HEK293 (cell line): Measurements from ENCODE around the gene SPEF1.
A peak's percentile ranks its signal among the peaks of the same experiment; 100 is the strongest.

Source experiments
- GLIS2 ChIP-seq: fragments of 450-650 bp; formaldehyde crosslinking; IDR thresholded peaks from 2 replicates; pipeline ENCODE4 v1.5.1; 2016; ENCODE audit warnings: missing biosample characterization, missing genetic modification characterization
- KLF10 ChIP-seq: fragments of 450-650 bp; IDR thresholded peaks from 2 replicates; pipeline ENCODE4 v1.5.1; 2018; ENCODE audit warnings: missing biosample characterization, mild to moderate bottlenecking, missing genetic modification characterization
- KLF16 ChIP-seq: fragments of 450-650 bp; formaldehyde crosslinking; IDR thresholded peaks from 2 replicates; pipeline ENCODE4 v1.5.1; 2017; ENCODE audit warnings: missing biosample characterization, missing genetic modification characterization
- PRDM1 ChIP-seq: fragments of 450-650 bp; formaldehyde crosslinking; IDR thresholded peaks from 2 replicates; pipeline ENCODE4; 2016; ENCODE audit warnings: missing biosample characterization, missing genetic modification characterization
- SP2 ChIP-seq: fragments of 450-650 bp; formaldehyde crosslinking; IDR thresholded peaks from 2 replicates; pipeline ENCODE4 v1.5.1; 2016; ENCODE audit warnings: missing biosample characterization, missing genetic modification characterization
- ZBTB20 ChIP-seq: fragments of 450-650 bp; formaldehyde crosslinking; IDR thresholded peaks from 2 replicates; pipeline ENCODE4 v1.5.1; 2016; ENCODE audit warnings: missing biosample characterization, missing genetic modification characterization
- ZFP41 ChIP-seq: fragments of 450-650 bp; formaldehyde crosslinking; IDR thresholded peaks from 2 replicates; pipeline ENCODE4 v1.5.1; 2016; ENCODE audit warnings: missing biosample characterization, missing genetic modification characterization, borderline replicate concordance
- ZNF114 ChIP-seq: fragments of 450-650 bp; formaldehyde crosslinking; IDR thresholded peaks from 2 replicates; pipeline ENCODE4 v1.5.0; 2017; ENCODE audit warnings: missing biosample characterization, missing genetic modification characterization
- ZNF19 ChIP-seq: fragments of 450-650 bp; formaldehyde crosslinking; IDR thresholded peaks from 2 replicates; pipeline ENCODE4; 2016; ENCODE audit warnings: missing biosample characterization, missing genetic modification characterization, low read depth
- ZNF24 ChIP-seq: fragments of 450-650 bp; formaldehyde crosslinking; IDR thresholded peaks from 2 replicates; pipeline ENCODE4 v1.5.1; 2016; ENCODE audit warnings: missing biosample characterization, missing genetic modification characterization
- ZNF335 ChIP-seq: fragments of 450-650 bp; formaldehyde crosslinking; conservative IDR thresholded peaks from 2 replicates; pipeline ENCODE4 v1.5.1; 2016; ENCODE audit warnings: missing biosample characterization, missing genetic modification characterization
- ZNF354C ChIP-seq: fragments of 450-650 bp; formaldehyde crosslinking; IDR thresholded peaks from 2 replicates; pipeline ENCODE4 v1.5.1; 2016; ENCODE audit warnings: missing biosample characterization, missing genetic modification characterization, low read depth, borderline replicate concordance
- ZNF366 ChIP-seq: fragments of 450-650 bp; formaldehyde crosslinking; conservative IDR thresholded peaks from 2 replicates; pipeline ENCODE4 v1.5.1; 2016; ENCODE audit warnings: missing biosample characterization, missing genetic modification characterization
- ZNF521 ChIP-seq: fragments of 450-650 bp; formaldehyde crosslinking; IDR thresholded peaks from 2 replicates; pipeline ENCODE4 v1.5.1; 2017; ENCODE audit warnings: missing biosample characterization, mild to moderate bottlenecking, missing genetic modification characterization
- ZNF530 ChIP-seq: fragments of 450-650 bp; formaldehyde crosslinking; IDR thresholded peaks from 2 replicates; pipeline ENCODE4 v1.5.1; 2016; ENCODE audit warnings: low read depth, missing biosample characterization, missing genetic modification characterization
- ZNF549 ChIP-seq: fragments of 450-650 bp; IDR thresholded peaks from 2 replicates; pipeline ENCODE4 v1.5.1; 2018; ENCODE audit warnings: missing biosample characterization, missing genetic modification characterization, mild to moderate bottlenecking, inconsistent platforms, moderate library complexity
- ZNF558 ChIP-seq: fragments of 450-650 bp; formaldehyde crosslinking; IDR thresholded peaks from 2 replicates; pipeline ENCODE4 v1.5.1; 2016; ENCODE audit warnings: missing biosample characterization, missing genetic modification characterization
- ZNF585B ChIP-seq: fragments of 450-650 bp; formaldehyde crosslinking; IDR thresholded peaks from 2 replicates; pipeline ENCODE4 v1.5.1; 2016; ENCODE audit warnings: missing biosample characterization, missing genetic modification characterization
- ZNF610 ChIP-seq: fragments of 450-650 bp; formaldehyde crosslinking; IDR thresholded peaks from 2 replicates; pipeline ENCODE4 v1.5.1; 2016; ENCODE audit warnings: missing biosample characterization, missing genetic modification characterization, borderline replicate concordance
- ZNF664 ChIP-seq: fragments of 450-650 bp; formaldehyde crosslinking; IDR thresholded peaks from 2 replicates; pipeline ENCODE4 v1.5.1; 2016; ENCODE audit warnings: missing biosample characterization, missing genetic modification characterization
- ZNF677 ChIP-seq: fragments of 450-650 bp; IDR thresholded peaks from 2 replicates; pipeline ENCODE4 v1.5.0; 2018; ENCODE audit warnings: missing biosample characterization, mild to moderate bottlenecking, missing genetic modification characterization, moderate library complexity
- ZNF768 ChIP-seq: fragments of 450-650 bp; formaldehyde crosslinking; IDR thresholded peaks from 2 replicates; pipeline ENCODE4 v1.5.1; 2018; ENCODE audit warnings: missing biosample characterization, mild to moderate bottlenecking, missing genetic modification characterization
- ZNF777 ChIP-seq: fragments of 450-650 bp; formaldehyde crosslinking; IDR thresholded peaks from 2 replicates; pipeline ENCODE4 v1.5.1; 2017; ENCODE audit warnings: missing biosample characterization, missing genetic modification characterization, borderline replicate concordance
- ZSCAN16 ChIP-seq: fragments of 450-650 bp; formaldehyde crosslinking; IDR thresholded peaks from 2 replicates; pipeline ENCODE4 v1.5.1; 2016; ENCODE audit warnings: missing biosample characterization, missing genetic modification characterization
- TF ChIP-seq, protein P1 (sequence below): fragments of 450-650 bp; formaldehyde crosslinking; IDR thresholded peaks from 2 replicates; pipeline ENCODE4; 2016; ENCODE audit warnings: missing biosample characterization, missing genetic modification characterization
- TF ChIP-seq, protein P2 (sequence below): fragments of 450-650 bp; formaldehyde crosslinking; IDR thresholded peaks from 2 replicates; pipeline ENCODE4 v1.5.1; 2016; ENCODE audit warnings: missing biosample characterization, missing genetic modification characterization
- TF ChIP-seq, protein P3 (sequence below): fragments of 450-650 bp; formaldehyde crosslinking; IDR thresholded peaks from 2 replicates; pipeline ENCODE4 v1.5.1; 2017; ENCODE audit warnings: missing biosample characterization, missing genetic modification characterization
- TF ChIP-seq, protein P4 (sequence below): fragments of 450-650 bp; formaldehyde crosslinking; IDR thresholded peaks from 2 replicates; pipeline ENCODE4 v1.5.1; 2016; ENCODE audit warnings: missing biosample characterization, missing genetic modification characterization, borderline replicate concordance
- TF ChIP-seq, protein P5 (sequence below): fragments of 450-650 bp; formaldehyde crosslinking; IDR thresholded peaks from 2 replicates; pipeline ENCODE4 v1.5.1; 2017; ENCODE audit warnings: missing biosample characterization, missing genetic modification characterization
- TF ChIP-seq, protein P6 (sequence below): fragments of 450-650 bp; formaldehyde crosslinking; IDR thresholded peaks from 2 replicates; pipeline ENCODE4 v1.5.1; 2017; ENCODE audit warnings: missing biosample characterization, missing genetic modification characterization

Gene SPEF1

DNA sequence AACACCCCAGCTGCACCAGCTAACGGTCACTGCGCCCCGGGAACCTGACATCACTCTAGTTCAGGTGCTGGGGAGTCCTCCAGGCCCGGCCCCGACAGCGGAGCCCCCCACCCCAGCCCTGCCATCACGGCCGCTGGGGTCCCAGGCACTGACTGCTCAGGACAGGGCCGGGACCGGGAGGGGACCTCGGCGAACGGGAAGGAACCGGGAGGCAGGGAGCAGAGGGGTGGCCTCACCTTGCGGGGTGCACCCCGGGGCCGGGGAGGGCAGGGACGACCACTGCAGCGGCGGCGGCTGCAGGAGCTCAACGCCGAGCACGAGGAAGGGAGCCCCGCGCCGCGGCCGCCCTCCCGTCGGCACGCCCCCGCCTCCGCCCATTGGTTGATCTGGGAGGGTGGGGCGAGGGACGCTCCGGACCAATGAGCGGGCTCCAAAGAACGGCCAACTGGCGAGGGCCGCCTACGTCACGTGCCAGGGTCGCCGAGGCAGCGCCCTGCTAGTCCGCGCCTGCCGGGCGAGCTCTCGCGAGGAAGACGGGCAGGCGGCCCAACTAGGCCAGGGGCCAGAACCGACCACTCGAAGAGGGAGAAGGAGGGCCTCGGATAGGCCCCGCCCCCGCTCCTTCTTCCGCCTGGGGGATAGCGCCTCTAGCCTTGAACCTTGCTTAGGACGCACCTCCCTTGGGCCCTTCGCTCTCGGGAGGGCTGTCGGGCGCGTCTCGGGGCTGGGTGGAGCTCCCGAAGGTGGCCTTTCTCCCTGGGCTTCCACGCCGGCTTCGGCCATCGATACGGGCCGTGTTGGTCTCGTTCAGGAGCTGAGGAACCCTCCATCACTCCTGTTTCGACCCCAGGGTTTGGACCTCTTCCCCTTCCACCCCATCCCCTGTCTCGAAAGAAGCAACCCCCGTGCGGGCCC lies 13.6 kb downstream of the SPEF1 start, which contains the start of gene ADISSP (continued):
- TF ChIP-seq, protein P1, sequence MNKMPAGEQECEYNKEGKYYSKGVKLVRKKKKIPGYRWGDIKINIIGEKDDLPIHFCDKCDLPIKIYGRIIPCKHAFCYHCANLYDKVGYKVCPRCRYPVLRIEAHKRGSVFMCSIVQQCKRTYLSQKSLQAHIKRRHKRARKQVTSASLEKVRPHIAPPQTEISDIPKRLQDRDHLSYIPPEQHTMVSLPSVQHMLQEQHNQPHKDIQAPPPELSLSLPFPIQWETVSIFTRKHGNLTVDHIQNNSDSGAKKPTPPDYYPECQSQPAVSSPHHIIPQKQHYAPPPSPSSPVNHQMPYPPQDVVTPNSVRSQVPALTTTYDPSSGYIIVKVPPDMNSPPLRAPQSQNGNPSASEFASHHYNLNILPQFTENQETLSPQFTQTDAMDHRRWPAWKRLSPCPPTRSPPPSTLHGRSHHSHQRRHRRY (tag by site-specific recombination): no peak
- TF ChIP-seq ZNF585B (tag by site-specific recombination): no peak
- no peak for TF ChIP-seq ZSCAN16 (tag by site-specific recombination)
- no peak for TF ChIP-seq ZNF610
- TF ChIP-seq ZNF558 (tag by site-specific recombination): no peak
- no peak for TF ChIP-seq ZNF354C (tag by site-specific recombination)
- TF ChIP-seq ZNF768 (tag by site-specific recombination): no peak
- TF ChIP-seq ZNF549 (tag by site-specific recombination): no peak
- TF ChIP-seq ZNF366: no peak
- TF ChIP-seq PRDM1 (tag by site-specific recombination): no peak
- TF ChIP-seq ZNF677 (tag by site-specific recombination): no peak
- TF ChIP-seq, protein P2, sequence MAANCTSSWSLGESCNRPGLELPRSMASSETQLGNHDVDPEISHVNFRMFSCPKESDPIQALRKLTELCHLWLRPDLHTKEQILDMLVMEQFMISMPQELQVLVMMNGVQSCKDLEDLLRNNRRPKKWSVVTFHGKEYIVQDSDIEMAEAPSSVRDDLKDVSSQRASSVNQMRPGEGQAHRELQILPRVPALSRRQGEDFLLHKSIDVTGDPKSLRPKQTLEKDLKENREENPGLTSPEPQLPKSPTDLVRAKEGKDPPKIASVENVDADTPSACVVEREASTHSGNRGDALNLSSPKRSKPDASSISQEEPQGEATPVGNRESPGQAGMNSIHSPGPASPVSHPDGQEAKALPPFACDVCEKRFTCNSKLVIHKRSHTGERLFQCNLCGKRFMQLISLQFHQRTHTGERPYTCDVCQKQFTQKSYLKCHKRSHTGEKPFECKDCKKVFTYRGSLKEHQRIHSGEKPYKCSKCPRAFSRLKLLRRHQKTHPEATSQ (tag by site-specific recombination): peak; percentile 74; the same call in 1 of the 2 replicates
- TF ChIP-seq ZBTB20 (tag by site-specific recombination): peak; percentile 36; the same call in 1 of the 2 replicates
- no peak for TF ChIP-seq ZNF664 (tag by site-specific recombination)
- peak; percentile 59; the same call in 1 of the 2 replicates for TF ChIP-seq KLF10 (tag by site-specific recombination)
- TF ChIP-seq ZNF521: no peak
- no peak for TF ChIP-seq ZNF24 (tag by site-specific recombination)
- TF ChIP-seq, protein P3, sequence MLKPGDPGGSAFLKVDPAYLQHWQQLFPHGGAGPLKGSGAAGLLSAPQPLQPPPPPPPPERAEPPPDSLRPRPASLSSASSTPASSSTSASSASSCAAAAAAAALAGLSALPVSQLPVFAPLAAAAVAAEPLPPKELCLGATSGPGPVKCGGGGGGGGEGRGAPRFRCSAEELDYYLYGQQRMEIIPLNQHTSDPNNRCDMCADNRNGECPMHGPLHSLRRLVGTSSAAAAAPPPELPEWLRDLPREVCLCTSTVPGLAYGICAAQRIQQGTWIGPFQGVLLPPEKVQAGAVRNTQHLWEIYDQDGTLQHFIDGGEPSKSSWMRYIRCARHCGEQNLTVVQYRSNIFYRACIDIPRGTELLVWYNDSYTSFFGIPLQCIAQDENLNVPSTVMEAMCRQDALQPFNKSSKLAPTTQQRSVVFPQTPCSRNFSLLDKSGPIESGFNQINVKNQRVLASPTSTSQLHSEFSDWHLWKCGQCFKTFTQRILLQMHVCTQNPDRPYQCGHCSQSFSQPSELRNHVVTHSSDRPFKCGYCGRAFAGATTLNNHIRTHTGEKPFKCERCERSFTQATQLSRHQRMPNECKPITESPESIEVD: no peak
- no peak for TF ChIP-seq ZNF335 (tag by site-specific recombination)
- peak; percentile 99 for TF ChIP-seq SP2 (tag by site-specific recombination)
- no peak for TF ChIP-seq ZNF114 (tag by site-specific recombination)
- TF ChIP-seq, protein P4, sequence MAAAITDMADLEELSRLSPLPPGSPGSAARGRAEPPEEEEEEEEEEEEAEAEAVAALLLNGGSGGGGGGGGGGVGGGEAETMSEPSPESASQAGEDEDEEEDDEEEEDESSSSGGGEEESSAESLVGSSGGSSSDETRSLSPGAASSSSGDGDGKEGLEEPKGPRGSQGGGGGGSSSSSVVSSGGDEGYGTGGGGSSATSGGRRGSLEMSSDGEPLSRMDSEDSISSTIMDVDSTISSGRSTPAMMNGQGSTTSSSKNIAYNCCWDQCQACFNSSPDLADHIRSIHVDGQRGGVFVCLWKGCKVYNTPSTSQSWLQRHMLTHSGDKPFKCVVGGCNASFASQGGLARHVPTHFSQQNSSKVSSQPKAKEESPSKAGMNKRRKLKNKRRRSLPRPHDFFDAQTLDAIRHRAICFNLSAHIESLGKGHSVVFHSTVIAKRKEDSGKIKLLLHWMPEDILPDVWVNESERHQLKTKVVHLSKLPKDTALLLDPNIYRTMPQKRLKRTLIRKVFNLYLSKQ (tag by site-specific recombination): no peak
- TF ChIP-seq, protein P5, sequence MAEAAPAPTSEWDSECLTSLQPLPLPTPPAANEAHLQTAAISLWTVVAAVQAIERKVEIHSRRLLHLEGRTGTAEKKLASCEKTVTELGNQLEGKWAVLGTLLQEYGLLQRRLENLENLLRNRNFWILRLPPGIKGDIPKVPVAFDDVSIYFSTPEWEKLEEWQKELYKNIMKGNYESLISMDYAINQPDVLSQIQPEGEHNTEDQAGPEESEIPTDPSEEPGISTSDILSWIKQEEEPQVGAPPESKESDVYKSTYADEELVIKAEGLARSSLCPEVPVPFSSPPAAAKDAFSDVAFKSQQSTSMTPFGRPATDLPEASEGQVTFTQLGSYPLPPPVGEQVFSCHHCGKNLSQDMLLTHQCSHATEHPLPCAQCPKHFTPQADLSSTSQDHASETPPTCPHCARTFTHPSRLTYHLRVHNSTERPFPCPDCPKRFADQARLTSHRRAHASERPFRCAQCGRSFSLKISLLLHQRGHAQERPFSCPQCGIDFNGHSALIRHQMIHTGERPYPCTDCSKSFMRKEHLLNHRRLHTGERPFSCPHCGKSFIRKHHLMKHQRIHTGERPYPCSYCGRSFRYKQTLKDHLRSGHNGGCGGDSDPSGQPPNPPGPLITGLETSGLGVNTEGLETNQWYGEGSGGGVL (tag by site-specific recombination): no peak; the same call in 1 of the 2 replicates
- TF ChIP-seq KLF16 (tag by site-specific recombination): no peak
- TF ChIP-seq, protein P6, sequence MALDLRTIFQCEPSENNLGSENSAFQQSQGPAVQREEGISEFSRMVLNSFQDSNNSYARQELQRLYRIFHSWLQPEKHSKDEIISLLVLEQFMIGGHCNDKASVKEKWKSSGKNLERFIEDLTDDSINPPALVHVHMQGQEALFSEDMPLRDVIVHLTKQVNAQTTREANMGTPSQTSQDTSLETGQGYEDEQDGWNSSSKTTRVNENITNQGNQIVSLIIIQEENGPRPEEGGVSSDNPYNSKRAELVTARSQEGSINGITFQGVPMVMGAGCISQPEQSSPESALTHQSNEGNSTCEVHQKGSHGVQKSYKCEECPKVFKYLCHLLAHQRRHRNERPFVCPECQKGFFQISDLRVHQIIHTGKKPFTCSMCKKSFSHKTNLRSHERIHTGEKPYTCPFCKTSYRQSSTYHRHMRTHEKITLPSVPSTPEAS: no peak
- TF ChIP-seq ZFP41 (tag by site-specific recombination): no peak
- TF ChIP-seq ZNF530 (tag by site-specific recombination): no peak
- no peak for TF ChIP-seq ZNF19 (tag by site-specific recombination)
- TF ChIP-seq ZNF777 (tag by site-specific recombination): no peak
- TF ChIP-seq GLIS2 (tag by site-specific recombination): peak; percentile 51; the same call in 1 of the 2 replicates
